ENCODE measurements around the gene SH3TC1. TPM values are rescaled to one million over a fixed set of nuclear protein-coding genes. Genes with fewer than 3 reads are reported as not detected.

Gene SH3TC1
- total RNA-seq, 1 donor from 2014 or later = 1.2 TPM

DNA sequence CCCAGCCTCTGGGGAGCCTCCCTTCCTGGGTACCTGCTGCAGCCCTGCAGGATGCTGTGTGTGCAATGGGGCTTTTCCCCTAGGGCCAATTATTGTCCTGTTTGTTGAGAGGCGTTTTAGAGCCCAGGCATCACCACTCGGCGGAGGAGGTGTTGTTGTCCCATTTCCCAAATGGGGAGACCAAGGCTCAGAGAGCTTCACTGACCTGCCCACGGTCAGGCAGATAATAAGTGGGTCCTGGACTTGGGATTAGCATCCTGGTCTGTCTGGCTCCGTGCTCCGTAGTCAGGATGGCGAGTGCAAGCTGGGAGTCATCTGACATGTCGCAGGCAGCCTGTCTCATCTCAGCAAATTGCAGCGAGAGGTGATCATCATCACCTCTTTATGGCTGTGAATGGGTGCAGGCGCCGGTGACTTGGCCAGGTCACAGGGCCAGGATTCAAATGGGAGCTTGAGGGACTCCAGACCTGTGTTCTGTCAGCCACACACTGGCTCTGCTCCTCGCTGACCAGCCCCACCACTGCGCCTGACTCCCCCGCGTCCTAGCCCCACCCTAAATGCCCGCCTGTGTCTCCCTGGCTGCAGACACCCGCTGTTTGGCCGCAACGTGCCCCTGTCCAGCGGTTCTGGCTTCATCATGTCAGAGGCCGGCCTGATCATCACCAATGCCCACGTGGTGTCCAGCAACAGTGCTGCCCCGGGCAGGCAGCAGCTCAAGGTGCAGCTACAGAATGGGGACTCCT, 87.1 kb downstream of the SH3TC1 start:
- no peaks in the 10 kb centered on the region for H3K9me3 Mint-ChIP-seq (ENCODE audit: low read depth)
- no peaks in the 10 kb centered on the region for H3K36me3 Mint-ChIP-seq (ENCODE audit: low read depth)
- H3K27me3 Mint-ChIP-seq (ENCODE audit: low read depth) = peaks cover 3% of the 10 kb centered on the region
- no peaks in the 10 kb centered on the region for H3K4me1 Mint-ChIP-seq (ENCODE audit: low read depth)
- no peak overlapping the region for H3K4me3 Mint-ChIP-seq (ENCODE audit: unreplicated experiment)
- DNase-seq (ENCODE audit: low spot score) = peak; percentile 56
- TF ChIP-seq, protein P1, sequence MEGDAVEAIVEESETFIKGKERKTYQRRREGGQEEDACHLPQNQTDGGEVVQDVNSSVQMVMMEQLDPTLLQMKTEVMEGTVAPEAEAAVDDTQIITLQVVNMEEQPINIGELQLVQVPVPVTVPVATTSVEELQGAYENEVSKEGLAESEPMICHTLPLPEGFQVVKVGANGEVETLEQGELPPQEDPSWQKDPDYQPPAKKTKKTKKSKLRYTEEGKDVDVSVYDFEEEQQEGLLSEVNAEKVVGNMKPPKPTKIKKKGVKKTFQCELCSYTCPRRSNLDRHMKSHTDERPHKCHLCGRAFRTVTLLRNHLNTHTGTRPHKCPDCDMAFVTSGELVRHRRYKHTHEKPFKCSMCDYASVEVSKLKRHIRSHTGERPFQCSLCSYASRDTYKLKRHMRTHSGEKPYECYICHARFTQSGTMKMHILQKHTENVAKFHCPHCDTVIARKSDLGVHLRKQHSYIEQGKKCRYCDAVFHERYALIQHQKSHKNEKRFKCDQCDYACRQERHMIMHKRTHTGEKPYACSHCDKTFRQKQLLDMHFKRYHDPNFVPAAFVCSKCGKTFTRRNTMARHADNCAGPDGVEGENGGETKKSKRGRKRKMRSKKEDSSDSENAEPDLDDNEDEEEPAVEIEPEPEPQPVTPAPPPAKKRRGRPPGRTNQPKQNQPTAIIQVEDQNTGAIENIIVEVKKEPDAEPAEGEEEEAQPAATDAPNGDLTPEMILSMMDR (IDR thresholded peaks at IDR 0.05) = no peak
- no peak overlapping the region for H3K27ac Mint-ChIP-seq (ENCODE audit: unreplicated experiment)

DNA sequence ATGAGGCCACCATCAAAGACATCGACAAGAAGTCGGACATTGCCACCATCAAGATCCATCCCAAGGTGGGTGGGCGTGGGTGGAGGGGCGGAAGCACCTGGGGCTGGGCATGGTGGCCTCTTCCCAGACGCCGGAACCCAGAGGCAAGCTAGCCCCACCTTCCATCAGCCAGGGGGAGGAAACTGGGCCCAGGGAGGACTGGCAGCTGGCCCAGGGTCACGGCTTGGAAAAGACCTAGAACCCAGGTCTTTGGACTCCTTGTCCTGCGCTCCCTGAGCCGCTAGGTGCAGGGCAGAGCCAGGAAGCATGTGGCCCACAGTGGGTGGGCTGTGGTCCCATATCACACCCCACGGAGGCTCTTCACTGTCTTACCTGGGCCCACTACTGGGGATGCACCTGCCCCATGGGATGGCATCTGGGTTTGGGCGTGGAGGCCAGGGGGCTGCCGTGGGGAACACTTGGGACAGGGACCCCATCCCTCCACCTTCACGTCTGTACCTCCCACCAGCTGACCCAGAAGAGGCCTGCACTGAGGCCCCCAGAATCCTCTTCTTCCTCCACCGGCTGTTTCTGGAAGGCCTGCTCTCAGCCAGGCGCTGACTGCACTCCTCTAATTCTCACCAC, 87.7 kb downstream of the SH3TC1 start:
- Mint-ChIP-seq H3K27me3 (ENCODE audit: low read depth) (peaks cover 4% of the 10 kb centered on the region), H3K9me3 (ENCODE audit: low read depth) (no peaks in the 10 kb centered on the region)

DNA sequence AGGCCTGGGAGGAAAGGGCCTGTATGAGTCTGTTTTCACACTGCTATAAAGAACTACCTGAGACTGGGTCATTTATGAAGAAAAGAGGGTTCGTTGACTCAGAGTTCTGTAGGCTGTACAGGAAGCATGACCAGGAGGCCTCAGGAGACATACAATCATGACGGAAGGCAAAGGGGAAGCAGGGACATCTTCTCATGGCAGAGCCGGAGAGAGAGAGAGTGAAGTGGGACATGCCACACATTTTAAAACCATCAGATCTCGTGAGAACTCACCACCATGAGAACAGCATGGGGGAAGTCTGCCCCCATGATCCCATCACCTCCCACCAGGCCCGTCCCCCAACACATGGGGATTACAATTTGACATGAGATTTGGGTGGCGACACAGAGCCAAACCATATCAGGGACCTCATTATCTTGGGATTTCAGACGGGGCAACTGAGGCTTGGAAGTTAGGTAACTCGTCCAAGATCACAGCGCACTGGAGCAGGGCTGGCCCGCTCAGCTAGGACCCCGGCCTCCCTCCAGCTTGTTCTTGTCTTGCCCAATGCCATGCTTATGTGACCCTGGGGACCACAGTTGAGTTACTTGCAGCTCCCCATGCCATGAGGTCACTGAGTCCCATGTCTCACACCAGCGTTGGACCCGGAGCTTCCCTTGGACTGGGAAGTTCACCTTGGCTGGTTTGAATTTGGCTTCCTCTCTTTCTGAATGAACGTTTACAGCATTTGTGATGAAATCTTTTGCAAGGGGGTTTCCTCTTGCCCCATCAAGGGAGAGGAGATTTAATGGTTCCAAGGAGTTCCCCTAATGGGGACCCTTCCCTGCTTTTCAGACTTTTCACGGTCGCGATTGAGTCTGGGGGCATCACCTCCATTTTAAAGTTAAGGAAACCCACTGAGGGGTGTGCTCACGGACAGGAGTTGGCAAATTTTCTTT, 88.5 kb downstream of the SH3TC1 start:
- no peaks in the 10 kb centered on the region for H3K4me1 Mint-ChIP-seq (ENCODE audit: low read depth)
- no peak overlapping the region for H3K4me3 Mint-ChIP-seq (ENCODE audit: unreplicated experiment)
- TF ChIP-seq, protein P1 (IDR thresholded peaks at IDR 0.05) = no peak
- peaks cover 4% of the 10 kb centered on the region for H3K27me3 Mint-ChIP-seq (ENCODE audit: low read depth)
- no peak overlapping the region for H3K27ac Mint-ChIP-seq (ENCODE audit: unreplicated experiment)
- H3K9me3 Mint-ChIP-seq (ENCODE audit: low read depth) = no peaks in the 10 kb centered on the region
- no peaks in the 10 kb centered on the region for H3K36me3 Mint-ChIP-seq (ENCODE audit: low read depth)
- DNase-seq (ENCODE audit: low spot score) = peak; percentile 25

More for the DNA sequence above, 87.7 kb downstream of the SH3TC1 start:
- DNase-seq (ENCODE audit: low spot score) = peak; percentile 77
- TF ChIP-seq, protein P1 (IDR thresholded peaks at IDR 0.05) = no peak
- no peak overlapping the region for H3K27ac Mint-ChIP-seq (ENCODE audit: unreplicated experiment)
- no peak overlapping the region for H3K4me3 Mint-ChIP-seq (ENCODE audit: unreplicated experiment)
- H3K4me1 Mint-ChIP-seq (ENCODE audit: low read depth) = no peaks in the 10 kb centered on the region
- H3K36me3 Mint-ChIP-seq (ENCODE audit: low read depth) = no peaks in the 10 kb centered on the region

DNA sequence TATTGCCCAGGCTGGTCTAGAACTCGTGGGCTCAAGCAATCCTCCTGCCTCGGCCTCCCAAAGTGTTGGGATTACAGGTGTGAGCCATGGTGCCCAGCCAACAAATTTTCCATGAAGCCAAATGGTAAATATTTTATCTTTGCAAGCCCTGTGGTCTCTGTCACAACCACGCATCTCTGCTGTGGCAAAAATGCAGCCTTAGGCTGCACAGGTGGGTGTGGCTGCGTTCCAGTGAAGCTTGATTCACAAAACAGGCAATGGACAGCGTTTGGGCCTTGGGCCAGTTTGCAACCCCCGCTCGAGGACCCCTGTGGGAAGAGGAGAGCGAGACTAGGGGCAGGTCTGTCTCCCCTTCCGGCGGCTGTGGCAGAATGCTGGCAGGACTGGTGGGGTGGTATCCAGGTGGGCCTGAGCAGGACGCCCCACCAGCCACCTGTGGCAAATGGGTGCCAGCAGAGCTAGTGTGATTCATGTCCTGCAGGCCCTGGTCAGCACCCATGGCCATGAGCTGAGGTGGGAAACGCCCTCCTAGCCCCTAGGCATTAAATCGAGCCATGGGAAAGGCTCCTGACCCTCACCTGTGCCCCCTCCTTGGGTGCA, 90.2 kb downstream of the SH3TC1 start:
- peaks cover 4% of the 10 kb centered on the region for H3K27me3 Mint-ChIP-seq (ENCODE audit: low read depth)
- DNase-seq (ENCODE audit: low spot score) = peak; percentile 70
- no peaks in the 10 kb centered on the region for H3K36me3 Mint-ChIP-seq (ENCODE audit: low read depth)
- no peak overlapping the region for H3K27ac Mint-ChIP-seq (ENCODE audit: unreplicated experiment)
- H3K4me3 Mint-ChIP-seq (ENCODE audit: unreplicated experiment) = no peak overlapping the region
- TF ChIP-seq, protein P1 (IDR thresholded peaks at IDR 0.05) = no peak
- no peaks in the 10 kb centered on the region for H3K9me3 Mint-ChIP-seq (ENCODE audit: low read depth)
- no peaks in the 10 kb centered on the region for H3K4me1 Mint-ChIP-seq (ENCODE audit: low read depth)

Measured in chondrocyte (in vitro differentiated cells).